DMS114 treated with DMSO at 0.1 percent for 48 hours (cell line): Measurements from ENCODE around the gene NKTR.

Source experiments
- DNase-seq: peaks from one replicate; lab custom pipeline; 2025; ENCODE audit not compliant: unreplicated experiment; lab: John Stamatoyannopoulos, UW

Gene NKTR

DNA sequence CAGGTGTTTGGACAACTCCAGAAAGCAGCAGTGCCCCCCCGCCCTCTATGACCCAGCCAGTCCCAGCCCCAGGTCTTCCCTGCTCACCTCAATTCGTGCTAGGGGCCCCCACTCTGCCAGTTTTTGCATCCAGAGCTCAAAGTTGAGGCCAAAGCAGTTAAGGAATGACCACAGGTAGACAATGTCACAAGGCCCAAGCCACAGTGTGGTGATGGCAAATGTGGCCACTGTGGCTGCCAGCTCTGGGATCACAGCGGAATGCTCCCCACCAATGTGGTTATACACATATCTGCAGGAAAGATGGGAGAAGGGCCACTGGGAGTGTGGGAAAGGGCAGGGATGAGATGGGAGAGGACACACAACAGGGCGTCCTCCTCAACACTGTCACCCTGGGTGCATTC, 93.0 kb downstream of the NKTR start:
- no peak for DNase-seq

DNA sequence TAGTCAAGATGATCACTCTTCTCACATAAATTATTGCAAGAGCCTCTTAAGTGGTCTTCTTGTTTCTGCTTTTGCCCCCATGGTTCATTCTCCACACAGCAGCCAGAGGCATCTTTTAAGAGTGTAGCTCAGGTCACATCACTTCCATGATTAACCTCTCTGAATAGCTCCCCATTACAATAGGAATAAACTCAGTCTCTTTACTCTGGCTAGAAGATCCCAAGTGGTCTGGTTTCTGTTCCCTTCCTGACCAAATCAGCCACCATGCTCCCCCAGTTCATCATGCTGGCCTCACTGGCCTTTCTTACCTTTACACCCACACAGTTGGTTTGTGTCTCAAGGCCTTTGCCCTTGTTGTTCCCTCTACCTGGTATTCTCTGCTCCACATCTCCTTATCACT, 93.9 kb downstream of the NKTR start:
- no peak for DNase-seq

- no peak for DNase-seq
Observed at GRCh38 chr3:42696356-42697288, 96.1 kb downstream of the NKTR start.

DNA sequence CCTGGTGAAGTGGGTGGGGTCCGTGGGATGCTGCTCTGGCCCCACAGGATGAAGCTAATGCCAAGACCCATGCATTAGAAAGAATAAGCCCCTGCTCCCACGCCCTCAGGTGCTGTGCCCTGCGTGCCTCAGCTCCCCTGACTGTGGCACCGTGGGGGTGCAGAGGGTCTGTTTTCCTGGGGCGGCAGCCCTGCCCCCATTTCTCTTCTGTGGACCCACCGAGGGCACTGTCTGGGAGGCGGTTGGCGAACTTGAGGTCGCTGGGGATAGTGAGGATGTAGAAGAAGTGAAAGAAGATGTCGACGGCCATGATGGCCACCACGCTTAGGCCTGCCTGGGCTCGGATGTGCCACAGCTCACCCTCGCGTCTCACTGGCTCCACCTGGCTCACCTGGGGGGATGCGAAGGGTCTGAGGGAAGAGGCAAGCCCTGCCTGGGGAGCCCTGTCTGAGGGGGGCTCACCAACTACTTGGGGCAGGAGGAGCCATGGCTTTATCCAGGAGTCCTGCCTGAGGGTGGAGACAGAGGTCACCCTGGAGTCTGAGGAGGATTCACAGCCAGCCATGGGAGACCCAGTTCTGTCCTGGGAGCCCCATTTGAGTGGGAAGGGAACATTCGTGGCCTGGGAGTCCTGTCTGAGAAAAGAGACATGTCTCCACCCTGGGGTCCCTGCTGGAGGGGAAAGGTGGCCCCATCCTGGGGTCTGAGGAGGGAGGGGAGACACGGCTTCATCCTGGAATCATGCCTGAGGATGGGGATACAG, 97.0 kb downstream of the NKTR start:
- DNase-seq: no peak
